Activated T-cell treated with anti-CD3 and anti-CD28 coated beads, Interleukin-2, amount 50 U/mL, for 48 hours (primary cell): Measurements from ENCODE around the gene KNDC1.

Experiments used
- DNase-seq, 2 experiments: peaks; one replicate each; pipeline ENCODE4 v3.0.0-alpha.2; 2020

KNDC1 gene

GRCh38 chr10:133266056-133266795, 106.2 kb downstream of the KNDC1 start:
- no peak for DNase-seq

DNA sequence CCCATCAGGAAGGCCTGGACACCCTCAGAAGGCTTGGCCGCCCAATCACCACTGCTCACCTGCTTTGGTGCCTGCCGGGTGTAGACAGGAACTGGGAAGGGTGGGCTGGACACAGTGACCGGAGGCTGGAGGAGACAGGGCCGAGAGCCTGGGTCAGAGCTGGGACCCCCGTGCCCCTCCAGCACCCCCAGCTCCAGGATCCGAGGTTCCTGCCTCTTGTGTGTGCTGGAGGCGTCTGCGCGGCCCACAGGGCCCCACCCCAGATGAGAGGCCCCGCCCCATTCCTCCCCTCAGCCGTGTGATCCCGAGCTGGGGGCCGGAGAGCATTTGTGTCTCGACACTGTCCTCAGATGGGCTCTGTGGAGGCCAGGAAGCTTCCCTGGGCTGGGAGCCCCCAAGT, 107.3 kb downstream of the KNDC1 start:
- no peak for DNase-seq

DNA sequence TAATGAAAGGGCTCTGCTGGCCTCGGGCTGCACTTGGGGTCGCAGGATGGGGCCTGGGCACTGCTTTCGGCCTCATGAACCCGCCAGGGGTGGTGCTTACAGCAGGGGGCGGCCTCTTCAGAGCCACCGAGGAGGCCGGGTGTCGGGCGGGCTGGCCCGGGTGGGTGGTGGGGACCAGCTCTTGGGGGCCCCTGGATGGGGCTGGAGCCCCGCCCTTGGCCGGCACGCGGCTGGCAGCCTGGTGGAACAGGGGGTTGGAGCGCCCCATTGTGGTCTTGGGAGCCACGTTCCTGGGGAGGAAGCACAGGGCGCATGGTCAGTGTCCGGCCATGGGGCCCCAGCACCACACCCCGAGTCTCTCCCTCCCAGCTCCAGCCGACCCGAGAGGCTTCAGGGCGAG, 107.8 kb downstream of the KNDC1 start:
- no peak for DNase-seq

GRCh38 chr10:133268532-133268931, 108.5 kb downstream of the KNDC1 start:
- DNase-seq = no peak

DNA sequence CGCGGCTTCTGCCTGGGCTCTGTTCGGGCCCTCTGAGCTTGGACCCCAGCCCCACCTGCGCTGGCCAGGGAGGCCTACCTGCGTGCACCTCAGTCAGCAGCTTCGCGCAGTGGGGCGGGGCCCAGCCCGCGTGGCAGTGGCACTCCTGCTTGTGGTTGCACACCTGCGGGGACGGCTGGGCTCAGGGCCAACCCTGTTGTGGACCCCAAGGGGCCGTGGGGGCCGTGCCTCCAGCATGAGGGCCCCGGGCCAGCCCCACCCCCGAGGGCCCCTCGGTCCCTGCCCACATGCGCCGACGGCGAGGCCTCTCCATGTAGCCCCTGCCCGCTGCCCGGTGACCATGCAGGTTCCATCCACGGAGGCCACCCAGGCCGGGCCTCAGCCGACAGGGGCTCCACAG, 109.3 kb downstream of the KNDC1 start:
- no peak for DNase-seq

DNA sequence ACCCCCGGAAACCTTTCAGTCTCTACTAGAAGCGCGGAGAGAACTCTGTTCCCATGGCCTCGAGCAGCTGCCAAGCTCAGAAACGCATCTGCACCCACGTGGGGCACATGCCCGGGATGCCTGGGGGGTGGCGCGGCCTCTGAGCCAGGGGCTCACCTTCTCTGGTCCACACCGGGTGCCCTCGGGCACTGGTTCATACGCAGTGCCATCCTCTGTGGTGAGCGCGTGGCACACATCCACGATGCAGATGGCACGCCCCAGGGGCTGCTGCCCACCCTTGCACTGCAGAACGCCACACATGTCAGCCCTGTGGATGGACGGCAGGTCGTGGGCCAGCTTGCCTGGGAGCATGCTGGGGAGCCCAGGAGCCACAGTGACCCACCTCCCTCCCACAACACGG, 110.2 kb downstream of the KNDC1 start:
- DNase-seq = no peak

DNA sequence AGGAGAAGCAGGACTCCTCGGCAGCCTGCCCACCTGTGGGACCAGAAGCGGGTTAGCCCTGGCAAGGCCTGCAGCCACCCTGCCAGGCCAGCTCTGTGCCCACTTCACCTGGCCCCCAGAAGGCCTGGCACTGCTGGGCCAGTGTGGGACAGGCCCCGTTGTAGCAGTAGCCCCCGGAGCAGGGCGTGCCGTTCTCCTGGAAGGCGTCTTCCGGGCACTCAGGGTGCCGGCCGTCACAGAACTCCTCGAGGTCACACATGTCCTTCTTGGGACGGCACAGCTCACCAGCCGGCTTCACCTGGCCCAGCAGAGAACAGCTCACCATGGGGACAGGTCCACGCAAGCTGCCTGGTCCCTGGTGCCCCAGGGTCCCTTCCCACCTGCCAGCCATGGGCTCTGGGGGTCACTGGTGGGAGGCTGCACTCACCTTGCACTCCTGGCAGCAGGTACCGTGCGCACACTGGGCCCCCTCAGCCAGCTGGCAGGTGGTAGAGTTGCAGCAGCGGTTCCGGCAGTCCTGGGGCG, 110.8 kb downstream of the KNDC1 start:
- no peak for DNase-seq

DNA sequence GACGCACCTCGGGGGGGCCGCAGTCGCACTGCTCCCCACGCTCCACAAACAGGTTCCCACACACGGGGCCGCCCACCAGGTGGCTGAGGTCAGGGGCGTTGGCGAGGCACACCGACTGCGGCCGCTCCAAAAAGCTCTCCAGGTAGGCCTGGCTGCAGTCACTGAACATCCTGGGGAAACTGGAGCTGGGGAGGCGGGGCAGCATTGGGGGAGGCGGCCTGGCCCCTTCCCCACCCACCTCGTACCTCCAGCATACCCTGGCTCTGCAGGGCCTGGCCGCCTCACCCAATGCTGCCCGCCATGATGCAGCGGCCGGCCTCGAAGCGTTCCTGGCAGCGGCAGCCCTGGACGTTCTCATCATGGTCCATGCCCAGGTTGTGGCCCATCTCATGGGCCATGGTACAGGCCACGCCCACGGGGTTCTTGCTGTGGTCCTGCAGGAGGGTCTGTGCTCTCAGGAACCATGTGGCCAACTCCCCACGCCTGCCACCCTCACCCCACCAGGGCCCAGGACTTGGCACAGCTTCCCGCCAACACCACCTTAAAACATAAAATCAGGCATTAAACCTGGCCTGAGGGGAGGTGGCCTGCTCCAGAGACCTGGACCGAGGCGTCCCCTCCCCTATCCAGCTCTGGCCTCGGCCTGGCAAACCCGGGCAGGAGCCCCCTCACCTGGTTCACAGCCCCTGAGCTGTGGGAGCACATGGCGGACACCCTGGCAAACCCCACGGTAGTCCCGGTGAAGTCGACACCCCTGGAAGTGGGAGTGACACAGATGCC, 111.7 kb downstream of the KNDC1 start:
- no peak for DNase-seq

DNA sequence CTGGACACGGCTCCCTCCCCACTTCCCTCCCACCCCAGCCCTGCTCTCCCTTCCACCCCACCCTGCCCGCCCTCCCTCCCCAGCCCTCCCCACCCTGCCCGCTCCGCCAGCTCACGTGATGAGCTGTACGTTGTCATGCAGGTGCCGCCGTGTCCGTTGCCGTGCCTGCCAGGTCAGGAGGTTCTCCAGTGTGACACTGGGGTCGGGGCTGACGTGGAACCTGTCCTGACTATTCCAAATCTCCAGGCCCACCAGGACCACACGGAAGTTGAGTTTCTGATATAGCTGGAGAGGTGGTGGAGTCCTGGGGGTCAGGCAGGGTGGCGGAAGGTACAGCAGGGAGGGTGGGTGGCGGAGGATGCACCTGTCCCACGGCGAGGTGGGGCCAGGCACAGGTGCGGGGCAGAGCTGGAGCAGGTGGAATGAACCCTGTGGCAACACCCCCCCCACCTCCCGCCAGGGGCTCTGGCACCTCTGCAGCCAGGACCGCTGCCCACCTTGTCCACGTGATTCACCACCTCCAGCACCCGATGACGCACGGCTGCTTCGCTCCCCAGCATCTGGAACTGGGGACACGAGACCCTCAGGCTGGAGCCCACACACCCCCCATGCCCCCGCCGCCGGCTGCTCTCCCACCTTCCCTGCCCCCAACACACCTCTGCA, 112.4 kb downstream of the KNDC1 start:
- no peak for DNase-seq

DNA sequence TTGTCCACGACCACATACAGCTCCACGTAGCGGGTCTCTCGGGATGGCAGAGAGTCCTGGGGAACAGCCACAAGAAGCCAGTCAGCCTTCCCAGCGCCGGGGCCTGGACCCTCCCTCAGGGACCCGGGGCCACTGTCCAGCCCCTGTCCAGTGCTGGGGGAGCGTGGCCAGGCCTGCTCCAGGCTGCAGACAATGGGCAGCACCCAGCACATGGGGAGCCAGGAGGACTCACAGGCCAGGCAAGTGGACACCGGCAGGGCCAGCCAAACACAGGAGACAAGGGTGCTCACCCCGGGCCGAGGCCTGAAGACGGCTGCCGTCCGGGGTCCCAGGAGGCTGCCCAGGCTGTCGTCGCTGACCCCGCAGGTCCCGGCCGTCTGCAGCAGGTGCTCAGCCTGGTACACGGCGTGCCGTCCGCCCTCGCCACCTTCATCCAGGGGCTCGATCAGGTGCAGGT, 113.0 kb downstream of the KNDC1 start:
- no peak for DNase-seq

- no peak for DNase-seq
Observed at GRCh38 chr10:133273534-133274143, 113.6 kb downstream of the KNDC1 start.

- peak; percentile 89 to 90 for DNase-seq
Observed at GRCh38 chr10:133274751-133275683, 115.0 kb downstream of the KNDC1 start.

- peak; percentile 76 to 81 for DNase-seq
Observed at GRCh38 chr10:133275684-133276092, 115.7 kb downstream of the KNDC1 start.
